Nephron (organoid): ENCODE results near the gene SEM1.
"Not testable (repeated sequence)": the region's sequence is repeated elsewhere in the genome, so short reads cannot be mapped to it uniquely, and the experiment has no call there.

ENCODE experiments used
- H3K27ac Mint-ChIP-seq, 3 experiments: 2 replicates each; pipeline ENCODE4 v1.8.0; 2020; ENCODE audit warnings: mixed read lengths in 3 of 3, mild to moderate bottlenecking in 2 of 3, moderate library complexity in 1 of 3
- H3K27me3 Mint-ChIP-seq: 2 replicates; pipeline ENCODE4 v1.8.0; 2021; ENCODE audit warnings: low read depth, mild to moderate bottlenecking, moderate library complexity, mixed read lengths
- H3K36me3 Mint-ChIP-seq: 2 replicates; pipeline ENCODE4 v1.8.0; 2020; ENCODE audit warnings: low read depth, mixed read lengths
- H3K4me1 Mint-ChIP-seq: 2 replicates; pipeline ENCODE4 v1.8.0; 2020; ENCODE audit warnings: mixed read lengths
- H3K4me3 Mint-ChIP-seq, 3 experiments: 2 replicates each; pipeline ENCODE4 v1.8.0; 2020; ENCODE audit warnings: mild to moderate bottlenecking in 3 of 3, mixed read lengths in 3 of 3, moderate library complexity in 2 of 3
- H3K9me3 Mint-ChIP-seq: 2 replicates; pipeline ENCODE4 v1.8.0; 2020; ENCODE audit warnings: mixed read lengths
- CTCF ChIP-seq, 3 experiments: fragments of 200-600 bp; sonication (generic); IDR thresholded peaks; one replicate each; pipeline ENCODE4 v1.5.0; 2021; ENCODE audit warnings: antibody characterized with exemption in 3 of 3; ENCODE audit not compliant: unreplicated experiment in 3 of 3

Gene SEM1

DNA sequence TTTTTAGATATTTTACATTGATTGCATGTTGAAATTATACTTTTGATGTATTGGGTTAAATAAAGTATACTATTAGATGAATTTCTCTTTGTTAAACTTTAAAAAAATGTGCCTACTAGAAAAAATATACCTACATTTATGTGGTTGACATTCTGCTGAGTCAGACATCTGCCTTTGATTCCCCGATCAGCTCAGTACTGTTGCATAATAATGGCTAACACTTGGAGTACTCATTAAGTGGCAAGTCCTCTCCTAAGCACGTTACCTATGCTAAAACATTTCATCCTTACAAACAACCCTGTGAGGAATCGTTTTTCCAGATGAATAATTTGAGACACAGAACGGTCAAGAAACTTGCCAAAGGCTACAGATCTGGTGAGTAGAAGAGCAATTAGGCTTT, 14.0 kb upstream of the SEM1 start:
- Mint-ChIP-seq H3K9me3 (no peaks in the 10 kb centered on the region), H3K27me3 (peaks cover 10% of the 10 kb centered on the region), H3K36me3 (no peaks in the 10 kb centered on the region), H3K4me3 (no peak overlapping the region), H3K4me1 (peaks cover 10% of the 10 kb centered on the region), H3K27ac (no peak overlapping the region)
- no peak for TF ChIP-seq CTCF (IDR thresholded peaks at IDR 0.05; ENCODE audit: unreplicated experiment in 3 of 3)

DNA sequence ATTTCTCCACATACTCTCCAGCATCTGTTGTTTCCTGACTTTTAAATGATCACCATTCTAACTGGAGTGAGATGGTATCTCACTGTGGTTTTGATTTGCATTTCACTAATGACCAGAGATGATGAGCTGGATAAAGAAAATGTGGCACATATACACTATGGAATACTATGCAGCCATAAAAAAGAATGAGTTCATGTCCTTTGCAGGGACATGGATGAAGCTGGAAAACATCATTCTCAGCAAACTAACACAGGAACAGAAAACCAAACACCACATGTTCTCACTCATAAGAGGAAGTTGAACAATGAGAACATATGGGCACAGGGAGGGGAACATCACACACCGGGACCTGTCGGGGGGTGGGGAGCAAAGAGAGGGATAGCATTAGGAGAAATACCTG, 13.3 kb upstream of the SEM1 start:
- H3K27ac Mint-ChIP-seq, H3K36me3 Mint-ChIP-seq, H3K9me3 Mint-ChIP-seq, H3K4me3 Mint-ChIP-seq: not testable (repeated sequence)
- peaks cover 10% of the 10 kb centered on the region for H3K4me1 Mint-ChIP-seq
- peaks cover 10% of the 10 kb centered on the region for H3K27me3 Mint-ChIP-seq

DNA sequence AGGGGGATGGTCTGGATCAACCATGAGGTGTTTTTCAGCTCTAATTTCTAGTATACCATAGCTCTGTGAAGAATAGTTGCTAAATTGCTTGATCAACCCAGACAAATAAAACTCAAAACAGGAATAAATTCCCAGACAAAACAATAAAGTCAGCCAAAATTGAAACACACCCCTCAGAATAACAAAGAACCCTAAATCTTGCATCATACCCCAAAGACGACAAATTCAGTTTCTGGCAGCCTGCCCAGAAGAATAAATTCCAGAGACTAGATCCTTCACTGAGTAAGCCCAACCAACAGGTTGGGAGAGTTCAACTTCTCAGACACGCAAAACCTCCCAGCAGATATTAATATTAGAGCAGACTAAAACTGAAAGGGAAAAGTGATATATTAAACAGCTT, 11.2 kb upstream of the SEM1 start:
- Mint-ChIP-seq H3K27ac (peak overlapping the region in 2 of 3 experiments; percentile 7 to 67), H3K9me3 (peaks cover 6% of the 10 kb centered on the region), H3K27me3 (peaks cover 10% of the 10 kb centered on the region), H3K36me3 (no peaks in the 10 kb centered on the region), H3K4me1 (peaks cover 10% of the 10 kb centered on the region), H3K4me3 (no peak overlapping the region)
- TF ChIP-seq CTCF (IDR thresholded peaks at IDR 0.05; ENCODE audit: unreplicated experiment in 3 of 3) = no peak

GRCh38 chr7:96719164-96719563, 9.5 kb upstream of the SEM1 start:
- Mint-ChIP-seq H3K4me1 (peaks cover 10% of the 10 kb centered on the region), H3K4me3 (no peak overlapping the region), H3K36me3 (no peaks in the 10 kb centered on the region), H3K27me3 (peaks cover 9% of the 10 kb centered on the region), H3K9me3 (peaks cover 7% of the 10 kb centered on the region), H3K27ac (no peak overlapping the region)
- no peak for TF ChIP-seq CTCF (IDR thresholded peaks at IDR 0.05; ENCODE audit: unreplicated experiment in 3 of 3)

DNA sequence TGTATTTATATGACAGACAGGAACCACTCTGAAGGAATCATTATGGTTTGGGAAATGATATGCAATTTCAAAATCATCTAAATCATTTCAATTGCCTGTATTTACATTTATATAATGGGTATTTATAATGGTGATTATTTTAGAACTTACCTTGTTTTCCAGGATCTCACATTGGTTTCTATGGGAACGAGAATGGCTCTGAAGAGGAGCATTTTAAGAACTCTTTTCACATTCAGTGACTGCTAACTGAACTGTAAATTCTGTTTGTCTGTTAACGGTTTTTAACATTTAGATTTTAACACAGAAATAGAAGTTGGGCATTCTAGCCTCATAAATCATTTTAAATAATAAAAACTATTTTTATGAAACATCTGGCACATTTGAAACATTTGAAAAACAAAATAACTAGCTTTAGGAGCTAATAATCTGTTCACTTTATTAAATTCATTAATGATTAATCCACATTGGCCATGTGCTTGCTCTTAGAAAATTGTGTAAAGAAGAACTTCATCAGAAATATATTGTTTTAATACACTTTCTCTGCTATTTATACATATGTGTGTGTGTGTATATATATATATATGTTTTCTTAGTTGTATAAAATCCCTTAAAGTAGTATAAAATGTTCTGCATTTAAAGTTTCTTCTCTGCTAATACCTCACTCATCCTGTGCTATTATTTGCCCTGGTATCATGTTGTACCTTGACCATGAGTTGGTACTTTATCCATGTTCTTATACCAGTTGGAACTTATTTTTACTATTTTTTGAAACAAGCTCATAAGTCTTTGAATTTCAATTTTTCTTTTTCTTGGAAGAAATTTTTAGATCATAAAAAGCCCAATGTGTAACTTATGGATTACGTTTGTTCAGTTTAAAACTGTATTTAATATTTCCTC, 8.7 kb upstream of the SEM1 start:
- H3K4me1 Mint-ChIP-seq = peaks cover 10% of the 10 kb centered on the region
- no peak overlapping the region for H3K27ac Mint-ChIP-seq
- H3K4me3 Mint-ChIP-seq = no peak overlapping the region
- peaks cover 12% of the 10 kb centered on the region for H3K9me3 Mint-ChIP-seq
- no peak for TF ChIP-seq CTCF (IDR thresholded peaks at IDR 0.05; ENCODE audit: unreplicated experiment in 3 of 3)
- no peaks in the 10 kb centered on the region for H3K36me3 Mint-ChIP-seq
- peaks cover 9% of the 10 kb centered on the region for H3K27me3 Mint-ChIP-seq

DNA sequence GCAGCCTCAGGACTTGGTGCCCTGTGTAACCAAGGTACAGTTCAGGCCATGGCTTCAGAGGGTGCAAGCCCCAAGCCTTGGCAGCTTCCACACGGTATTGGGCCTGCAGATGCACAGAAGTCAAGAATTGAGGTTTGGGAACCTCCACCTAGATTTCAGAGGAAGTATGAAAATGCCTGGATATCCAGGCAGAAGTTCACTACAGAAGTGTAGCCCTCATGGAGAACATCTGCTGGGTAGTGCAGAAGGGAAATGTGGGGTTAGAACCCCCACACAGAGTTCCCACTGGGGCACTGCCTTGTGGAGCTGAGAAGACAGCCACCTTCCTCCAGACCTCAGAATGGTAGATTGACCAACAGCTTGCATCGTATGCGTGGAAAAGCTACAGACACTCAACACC, 3.4 kb upstream of the SEM1 start:
- H3K4me3 Mint-ChIP-seq = no peak overlapping the region
- H3K36me3 Mint-ChIP-seq = peaks cover 4% of the 10 kb centered on the region
- H3K4me1 Mint-ChIP-seq = peaks cover 10% of the 10 kb centered on the region
- H3K27me3 Mint-ChIP-seq = peaks cover 5% of the 10 kb centered on the region
- no peak overlapping the region for H3K27ac Mint-ChIP-seq
- H3K9me3 Mint-ChIP-seq = peaks cover 25% of the 10 kb centered on the region
- TF ChIP-seq CTCF (IDR thresholded peaks at IDR 0.05; ENCODE audit: unreplicated experiment in 3 of 3) = no peak
